SU-DHL-6 (cell line): ENCODE results near the gene HTD2.

ENCODE experiments used
- H2AFZ ChIP-seq: fragments of 200-600 bp; sonication (generic); 2 replicates; pipeline ENCODE4 v1.6.1; 2014; ENCODE audit warnings: low read depth, mild to moderate bottlenecking, moderate library complexity, mixed read lengths, antibody characterized with exemption, low read length; ENCODE audit not compliant: severe bottlenecking
- H3F3A ChIP-seq: fragments of 200-600 bp; shearing (Covaris generic); 2 replicates; pipeline ENCODE4 v1.6.0; 2016; ENCODE audit warnings: antibody characterized with exemption, mild to moderate bottlenecking; ENCODE audit not compliant: insufficient read depth
- H3K27ac ChIP-seq: fragments of 200-600 bp; sonication (generic); 2 replicates; pipeline ENCODE4 v1.5.1; 2016; ENCODE audit warnings: low read depth, mild to moderate bottlenecking, low read length, moderate library complexity, mixed read lengths
- H3K27me3 ChIP-seq: fragments of 200-600 bp; sonication (generic), shearing (Covaris generic); 2 replicates; pipeline ENCODE4 v1.6.0; 2014; ENCODE audit warnings: mild to moderate bottlenecking, low read length
- H3K36me3 ChIP-seq: fragments of 200-600 bp; sonication (generic); 2 replicates; pipeline ENCODE4 v1.6.1; 2014; ENCODE audit warnings: mild to moderate bottlenecking, low read length, mixed read lengths
- H3K4me2 ChIP-seq: fragments of 300-600, 200-600 bp; shearing (Covaris generic), sonication (generic); 2 replicates; pipeline ENCODE4 v1.6.0; 2014; ENCODE audit warnings: low read length, low read depth, mild to moderate bottlenecking; ENCODE audit not compliant: poor library complexity, severe bottlenecking
- H3K4me3 ChIP-seq: fragments of 200-600 bp; sonication (generic); 2 replicates; pipeline ENCODE4 v1.5.1; 2014; ENCODE audit warnings: antibody characterized with exemption, low read length, mild to moderate bottlenecking, mixed read lengths; ENCODE audit not compliant: insufficient read depth, poor library complexity, severe bottlenecking
- H3K79me2 ChIP-seq: fragments of 200-600 bp; sonication (generic); 2 replicates; pipeline ENCODE4 v1.6.1; 2014; ENCODE audit warnings: mild to moderate bottlenecking, low read length, moderate library complexity; ENCODE audit not compliant: insufficient read depth
- H3K9ac ChIP-seq: fragments of 200-600 bp; sonication (generic); 2 replicates; pipeline ENCODE4 v1.7.0; 2014; ENCODE audit warnings: mild to moderate bottlenecking, low read length
- H3K9me2 ChIP-seq: fragments of 200-600 bp; sonication (generic); replicated peaks from 2 replicates; pipeline ENCODE4 v1.6.1; 2014; ENCODE audit warnings: low read length; ENCODE audit not compliant: insufficient read depth
- H3K9me3 ChIP-seq: fragments of 200-600 bp; sonication (generic); 2 replicates; pipeline ENCODE4 v1.6.1; 2014; ENCODE audit warnings: low read length, mixed read lengths; ENCODE audit not compliant: insufficient read depth
- H4K20me1 ChIP-seq: fragments of 200-600 bp; sonication (generic); 2 replicates; pipeline ENCODE4 v1.6.1; 2014; ENCODE audit warnings: low read depth, mild to moderate bottlenecking, antibody characterized with exemption, low read length, moderate library complexity, mixed read lengths
- CTCF ChIP-seq: fragments of 200-600 bp; sonication (generic); IDR thresholded peaks from one replicate; pipeline ENCODE4 v1.5.1; 2017; ENCODE audit warnings: antibody characterized with exemption, mild to moderate bottlenecking, low read length, moderate library complexity; ENCODE audit not compliant: insufficient read depth, poor library complexity, severe bottlenecking
- EZH2phosphoT487 ChIP-seq: fragments of 200-600 bp; sonication (generic), shearing (Covaris generic); conservative IDR thresholded peaks from 2 replicates; pipeline ENCODE4 v1.6.1; 2018; ENCODE audit warnings: mild to moderate bottlenecking, antibody characterized with exemption, low read length, moderate library complexity, mixed read lengths

Gene HTD2

GRCh38 chr3:58357402-58357801, 51.1 kb downstream of the HTD2 start:
- H4K20me1 ChIP-seq = no peaks in the 10 kb centered on the region
- no peaks in the 10 kb centered on the region for H3K9me2 ChIP-seq
- no peaks in the 10 kb centered on the region for H3K27me3 ChIP-seq
- peaks cover 93% of the 10 kb centered on the region for H3K79me2 ChIP-seq
- H3K4me3 ChIP-seq = no peak overlapping the region
- no peaks in the 10 kb centered on the region for H3K9me3 ChIP-seq
- peaks cover 54% of the 10 kb centered on the region for H3F3A ChIP-seq
- no peak for TF ChIP-seq EZH2phosphoT487
- no peak for TF ChIP-seq CTCF
- no peaks in the 10 kb centered on the region for H3K36me3 ChIP-seq
- H3K9ac ChIP-seq = no peak overlapping the region
- peak overlapping the region; percentile 11 for H3K4me2 ChIP-seq
- H2AFZ ChIP-seq = no peak overlapping the region
- H3K27ac ChIP-seq = peak overlapping the region; percentile 98

GRCh38 chr3:58358092-58358491, 51.8 kb downstream of the HTD2 start:
- Histone ChIP-seq H3K36me3 (no peaks in the 10 kb centered on the region), H3K9ac (no peak overlapping the region), H3K4me2 (no peak overlapping the region), H2AFZ (no peak overlapping the region), H3K27ac (peak overlapping the region; percentile 98), H3K79me2 (peaks cover 93% of the 10 kb centered on the region), H3K4me3 (no peak overlapping the region), H3F3A (peaks cover 50% of the 10 kb centered on the region), H3K27me3 (no peaks in the 10 kb centered on the region), H4K20me1 (no peaks in the 10 kb centered on the region), H3K9me2 (no peaks in the 10 kb centered on the region), H3K9me3 (no peaks in the 10 kb centered on the region)
- TF ChIP-seq EZH2phosphoT487 (no peak), CTCF (no peak)

GRCh38 chr3:58358808-58359207, 52.5 kb downstream of the HTD2 start:
- Histone ChIP-seq H3K27me3 (no peaks in the 10 kb centered on the region), H3K9me2 (no peaks in the 10 kb centered on the region), H3K4me3 (no peak overlapping the region), H3K9ac (no peak overlapping the region), H4K20me1 (no peaks in the 10 kb centered on the region), H3K9me3 (no peaks in the 10 kb centered on the region), H3K27ac (peak overlapping the region; percentile 98; the same call in 1 of the 2 replicates), H3K4me2 (no peak overlapping the region), H3F3A (peaks cover 43% of the 10 kb centered on the region), H3K36me3 (no peaks in the 10 kb centered on the region), H3K79me2 (peaks cover 93% of the 10 kb centered on the region), H2AFZ (no peak overlapping the region)
- no peak for TF ChIP-seq CTCF
- no peak for TF ChIP-seq EZH2phosphoT487
